ENCODE data around the gene ARHGDIB.

DNA sequence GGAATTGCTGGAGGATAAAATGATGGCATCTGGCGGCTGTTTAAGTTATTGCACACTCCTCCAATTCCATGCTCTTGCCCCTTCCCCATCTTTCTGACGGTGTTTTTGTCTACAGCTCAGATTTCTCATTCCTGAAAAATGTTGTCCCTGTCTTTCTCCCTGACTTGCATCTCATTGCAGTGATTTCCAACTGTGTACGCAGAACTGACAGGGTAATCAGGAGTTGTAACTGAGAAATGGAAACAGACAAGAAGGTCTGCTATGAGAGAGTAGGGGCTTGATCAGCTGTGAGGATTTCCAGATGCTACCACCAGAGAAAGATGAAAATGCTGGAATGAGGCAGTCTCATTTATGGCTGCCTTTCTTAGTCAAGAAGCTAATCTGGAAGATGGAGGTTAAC lies 24.4 kb downstream of the ARHGDIB start:
- TF ChIP-seq KLF9 (CRISPR knock-in tag; IDR thresholded peaks at IDR 0.05; ENCODE audit: low read depth) (no peak), PTBP1 (IDR thresholded peaks at IDR 0.05; ENCODE audit: low read depth, low read length, poor library complexity, severe bottlenecking) (no peak), ZFAT (CRISPR knock-in tag; conservative IDR thresholded peaks at IDR 0.05) (no peak), KDM1A (CRISPR knock-in tag; IDR thresholded peaks at IDR 0.05) (no peak), FOXM1 (CRISPR knock-in tag; IDR thresholded peaks at IDR 0.05) (no peak), MAFF (IDR thresholded peaks at IDR 0.05; ENCODE audit: low read depth, low read length) (no peak), AKAP8 (CRISPR knock-in tag; IDR thresholded peaks at IDR 0.05) (no peak), PRPF4 (IDR thresholded peaks at IDR 0.05; ENCODE audit: low read depth, low read length, poor library complexity, severe bottlenecking) (no peak), CBX2 (IDR thresholded peaks at IDR 0.05; ENCODE audit: low read depth, low read length) (no peak), CBX2 (CRISPR knock-in tag; IDR thresholded peaks at IDR 0.05; ENCODE audit: low read depth) (no peak), DPF2 (CRISPR knock-in tag; IDR thresholded peaks at IDR 0.05; ENCODE audit: borderline replicate concordance, low read depth) (no peak)
- TF ChIP-seq, protein P1, sequence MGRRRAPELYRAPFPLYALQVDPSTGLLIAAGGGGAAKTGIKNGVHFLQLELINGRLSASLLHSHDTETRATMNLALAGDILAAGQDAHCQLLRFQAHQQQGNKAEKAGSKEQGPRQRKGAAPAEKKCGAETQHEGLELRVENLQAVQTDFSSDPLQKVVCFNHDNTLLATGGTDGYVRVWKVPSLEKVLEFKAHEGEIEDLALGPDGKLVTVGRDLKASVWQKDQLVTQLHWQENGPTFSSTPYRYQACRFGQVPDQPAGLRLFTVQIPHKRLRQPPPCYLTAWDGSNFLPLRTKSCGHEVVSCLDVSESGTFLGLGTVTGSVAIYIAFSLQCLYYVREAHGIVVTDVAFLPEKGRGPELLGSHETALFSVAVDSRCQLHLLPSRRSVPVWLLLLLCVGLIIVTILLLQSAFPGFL (CRISPR knock-in tag; IDR thresholded peaks at IDR 0.05): no peak
- TF ChIP-seq, protein P2, sequence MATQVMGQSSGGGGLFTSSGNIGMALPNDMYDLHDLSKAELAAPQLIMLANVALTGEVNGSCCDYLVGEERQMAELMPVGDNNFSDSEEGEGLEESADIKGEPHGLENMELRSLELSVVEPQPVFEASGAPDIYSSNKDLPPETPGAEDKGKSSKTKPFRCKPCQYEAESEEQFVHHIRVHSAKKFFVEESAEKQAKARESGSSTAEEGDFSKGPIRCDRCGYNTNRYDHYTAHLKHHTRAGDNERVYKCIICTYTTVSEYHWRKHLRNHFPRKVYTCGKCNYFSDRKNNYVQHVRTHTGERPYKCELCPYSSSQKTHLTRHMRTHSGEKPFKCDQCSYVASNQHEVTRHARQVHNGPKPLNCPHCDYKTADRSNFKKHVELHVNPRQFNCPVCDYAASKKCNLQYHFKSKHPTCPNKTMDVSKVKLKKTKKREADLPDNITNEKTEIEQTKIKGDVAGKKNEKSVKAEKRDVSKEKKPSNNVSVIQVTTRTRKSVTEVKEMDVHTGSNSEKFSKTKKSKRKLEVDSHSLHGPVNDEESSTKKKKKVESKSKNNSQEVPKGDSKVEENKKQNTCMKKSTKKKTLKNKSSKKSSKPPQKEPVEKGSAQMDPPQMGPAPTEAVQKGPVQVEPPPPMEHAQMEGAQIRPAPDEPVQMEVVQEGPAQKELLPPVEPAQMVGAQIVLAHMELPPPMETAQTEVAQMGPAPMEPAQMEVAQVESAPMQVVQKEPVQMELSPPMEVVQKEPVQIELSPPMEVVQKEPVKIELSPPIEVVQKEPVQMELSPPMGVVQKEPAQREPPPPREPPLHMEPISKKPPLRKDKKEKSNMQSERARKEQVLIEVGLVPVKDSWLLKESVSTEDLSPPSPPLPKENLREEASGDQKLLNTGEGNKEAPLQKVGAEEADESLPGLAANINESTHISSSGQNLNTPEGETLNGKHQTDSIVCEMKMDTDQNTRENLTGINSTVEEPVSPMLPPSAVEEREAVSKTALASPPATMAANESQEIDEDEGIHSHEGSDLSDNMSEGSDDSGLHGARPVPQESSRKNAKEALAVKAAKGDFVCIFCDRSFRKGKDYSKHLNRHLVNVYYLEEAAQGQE (IDR thresholded peaks at IDR 0.05; ENCODE audit: borderline replicate concordance in 1 of 2, low read depth in 1 of 2, low read length in 2 of 2): no peak
- TF ChIP-seq, protein P3, sequence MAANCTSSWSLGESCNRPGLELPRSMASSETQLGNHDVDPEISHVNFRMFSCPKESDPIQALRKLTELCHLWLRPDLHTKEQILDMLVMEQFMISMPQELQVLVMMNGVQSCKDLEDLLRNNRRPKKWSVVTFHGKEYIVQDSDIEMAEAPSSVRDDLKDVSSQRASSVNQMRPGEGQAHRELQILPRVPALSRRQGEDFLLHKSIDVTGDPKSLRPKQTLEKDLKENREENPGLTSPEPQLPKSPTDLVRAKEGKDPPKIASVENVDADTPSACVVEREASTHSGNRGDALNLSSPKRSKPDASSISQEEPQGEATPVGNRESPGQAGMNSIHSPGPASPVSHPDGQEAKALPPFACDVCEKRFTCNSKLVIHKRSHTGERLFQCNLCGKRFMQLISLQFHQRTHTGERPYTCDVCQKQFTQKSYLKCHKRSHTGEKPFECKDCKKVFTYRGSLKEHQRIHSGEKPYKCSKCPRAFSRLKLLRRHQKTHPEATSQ (CRISPR knock-in tag; IDR thresholded peaks at IDR 0.05; ENCODE audit: borderline replicate concordance): no peak
- TF ChIP-seq, protein P4, sequence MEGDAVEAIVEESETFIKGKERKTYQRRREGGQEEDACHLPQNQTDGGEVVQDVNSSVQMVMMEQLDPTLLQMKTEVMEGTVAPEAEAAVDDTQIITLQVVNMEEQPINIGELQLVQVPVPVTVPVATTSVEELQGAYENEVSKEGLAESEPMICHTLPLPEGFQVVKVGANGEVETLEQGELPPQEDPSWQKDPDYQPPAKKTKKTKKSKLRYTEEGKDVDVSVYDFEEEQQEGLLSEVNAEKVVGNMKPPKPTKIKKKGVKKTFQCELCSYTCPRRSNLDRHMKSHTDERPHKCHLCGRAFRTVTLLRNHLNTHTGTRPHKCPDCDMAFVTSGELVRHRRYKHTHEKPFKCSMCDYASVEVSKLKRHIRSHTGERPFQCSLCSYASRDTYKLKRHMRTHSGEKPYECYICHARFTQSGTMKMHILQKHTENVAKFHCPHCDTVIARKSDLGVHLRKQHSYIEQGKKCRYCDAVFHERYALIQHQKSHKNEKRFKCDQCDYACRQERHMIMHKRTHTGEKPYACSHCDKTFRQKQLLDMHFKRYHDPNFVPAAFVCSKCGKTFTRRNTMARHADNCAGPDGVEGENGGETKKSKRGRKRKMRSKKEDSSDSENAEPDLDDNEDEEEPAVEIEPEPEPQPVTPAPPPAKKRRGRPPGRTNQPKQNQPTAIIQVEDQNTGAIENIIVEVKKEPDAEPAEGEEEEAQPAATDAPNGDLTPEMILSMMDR (CRISPR knock-in tag; IDR thresholded peaks at IDR 0.05): no peak

Data from HepG2 (cell line).